ENCODE data around the gene RBM20. TPM values are rescaled to one million over a fixed set of nuclear protein-coding genes. Genes with fewer than 3 reads are reported as not detected.

RBM20 gene
- total RNA-seq, 1 donor from 2014 or later = 1.0 TPM

DNA sequence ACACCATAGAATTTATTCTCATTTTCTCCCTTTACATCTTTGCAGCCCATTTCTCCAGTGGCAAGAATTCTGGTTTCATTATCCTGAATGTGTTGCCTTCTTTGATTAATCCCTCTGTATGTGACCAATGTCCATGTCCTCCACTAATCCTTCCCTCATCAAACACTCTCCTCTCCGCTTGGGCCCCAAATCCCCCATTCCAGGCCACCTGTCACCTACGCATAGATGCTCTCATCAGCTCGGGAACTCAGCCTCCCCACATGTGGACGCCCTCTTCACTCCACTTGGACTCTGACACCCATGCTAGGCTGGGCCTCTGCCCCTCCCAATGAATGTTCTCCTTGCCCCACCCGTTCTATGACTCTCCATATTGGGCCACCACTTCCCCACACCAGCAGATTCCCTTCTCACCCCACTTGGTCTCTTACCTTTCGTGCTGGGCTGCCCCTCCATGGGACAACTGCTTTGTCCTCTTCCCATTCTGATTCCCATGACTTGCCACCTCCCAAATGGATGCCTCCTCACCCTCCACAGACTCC lies 18.7 kb upstream of the RBM20 start:
- Mint-ChIP-seq H3K4me3 (ENCODE audit: unreplicated experiment) (no peak overlapping the region), H3K4me1 (ENCODE audit: unreplicated experiment) (no peaks in the 10 kb centered on the region), H3K27me3 (ENCODE audit: unreplicated experiment) (peaks cover 3% of the 10 kb centered on the region), H3K27ac (ENCODE audit: unreplicated experiment) (no peak overlapping the region), H3K9me3 (ENCODE audit: unreplicated experiment) (no peaks in the 10 kb centered on the region), H3K36me3 (ENCODE audit: low read depth, unreplicated experiment) (no peaks in the 10 kb centered on the region)
- DNase-seq (ENCODE audit: low spot score) = no peak
- TF ChIP-seq CTCF (IDR thresholded peaks at IDR 0.05; ENCODE audit: unreplicated experiment) = no peak

DNA sequence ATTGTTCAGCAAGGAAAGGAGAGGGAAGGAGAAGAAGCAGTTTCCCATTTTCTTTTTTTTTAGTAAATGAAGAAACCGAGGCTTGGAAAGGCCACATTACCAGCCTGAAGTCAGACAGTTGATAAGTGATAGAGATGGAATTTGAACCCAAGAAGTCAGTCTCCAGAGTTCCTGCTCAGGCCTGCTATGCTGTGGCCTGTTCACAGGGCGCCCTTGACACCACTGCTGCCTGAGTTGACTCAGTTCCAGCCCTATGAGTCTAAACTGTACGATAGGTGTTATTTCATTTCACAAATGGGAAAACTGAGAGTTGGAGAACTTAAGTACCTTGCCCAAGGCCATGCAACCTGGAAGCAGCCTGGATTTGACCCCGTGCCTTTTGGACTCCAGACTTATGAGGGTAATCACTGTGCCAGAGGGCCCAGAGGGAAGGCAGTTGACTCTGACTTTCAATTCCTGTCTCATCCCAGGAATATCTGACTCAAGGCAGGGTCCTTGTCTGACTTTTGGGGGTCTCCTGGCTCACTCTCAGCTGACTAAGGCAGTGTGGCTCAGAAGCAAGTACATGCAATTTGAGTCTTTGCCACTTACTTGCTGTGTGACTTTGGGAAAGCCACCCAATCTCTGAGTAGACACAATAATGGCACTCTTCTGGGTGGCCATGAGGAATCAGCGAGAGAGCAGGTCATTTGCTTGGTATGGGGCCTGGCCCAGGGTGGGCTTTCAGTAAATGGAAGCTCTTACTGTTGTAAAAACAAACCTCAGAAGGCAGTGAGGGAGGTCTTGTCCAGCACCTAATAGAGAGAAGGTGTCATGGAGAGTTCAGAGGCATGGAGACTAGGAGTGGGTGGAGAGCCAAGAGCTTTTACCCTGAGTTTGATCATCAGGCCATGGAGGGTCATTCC lies 17.9 kb upstream of the RBM20 start:
- Mint-ChIP-seq H3K4me1 (ENCODE audit: unreplicated experiment) (no peaks in the 10 kb centered on the region), H3K36me3 (ENCODE audit: low read depth, unreplicated experiment) (no peaks in the 10 kb centered on the region)

GRCh38 chr10:110628161-110628560 lies 16.0 kb upstream of the RBM20 start:
- Mint-ChIP-seq H3K27me3 (ENCODE audit: unreplicated experiment) (peaks cover 3% of the 10 kb centered on the region), H3K4me3 (ENCODE audit: unreplicated experiment) (no peak overlapping the region), H3K4me1 (ENCODE audit: unreplicated experiment) (no peaks in the 10 kb centered on the region), H3K9me3 (ENCODE audit: unreplicated experiment) (no peaks in the 10 kb centered on the region), H3K36me3 (ENCODE audit: low read depth, unreplicated experiment) (no peaks in the 10 kb centered on the region), H3K27ac (ENCODE audit: unreplicated experiment) (no peak overlapping the region)
- DNase-seq (ENCODE audit: low spot score) = no peak
- TF ChIP-seq CTCF (IDR thresholded peaks at IDR 0.05; ENCODE audit: unreplicated experiment) = no peak

More for the DNA sequence above, 17.9 kb upstream of the RBM20 start:
- no peak for DNase-seq (ENCODE audit: low spot score)
- peaks cover 3% of the 10 kb centered on the region for H3K27me3 Mint-ChIP-seq (ENCODE audit: unreplicated experiment)
- no peak overlapping the region for H3K27ac Mint-ChIP-seq (ENCODE audit: unreplicated experiment)
- no peak for TF ChIP-seq CTCF (IDR thresholded peaks at IDR 0.05; ENCODE audit: unreplicated experiment)
- H3K9me3 Mint-ChIP-seq (ENCODE audit: unreplicated experiment) = no peaks in the 10 kb centered on the region
- no peak overlapping the region for H3K4me3 Mint-ChIP-seq (ENCODE audit: unreplicated experiment)

GRCh38 chr10:110629680-110630191 lies 14.4 kb upstream of the RBM20 start:
- Mint-ChIP-seq H3K4me3 (ENCODE audit: unreplicated experiment) (no peak overlapping the region), H3K4me1 (ENCODE audit: unreplicated experiment) (no peaks in the 10 kb centered on the region), H3K9me3 (ENCODE audit: unreplicated experiment) (no peaks in the 10 kb centered on the region), H3K36me3 (ENCODE audit: low read depth, unreplicated experiment) (no peaks in the 10 kb centered on the region), H3K27me3 (ENCODE audit: unreplicated experiment) (peaks cover 3% of the 10 kb centered on the region), H3K27ac (ENCODE audit: unreplicated experiment) (no peak overlapping the region)
- TF ChIP-seq CTCF (IDR thresholded peaks at IDR 0.05; ENCODE audit: unreplicated experiment) = no peak
- no peak for DNase-seq (ENCODE audit: low spot score)

- H3K27ac Mint-ChIP-seq (ENCODE audit: unreplicated experiment) = no peak overlapping the region
- no peaks in the 10 kb centered on the region for H3K36me3 Mint-ChIP-seq (ENCODE audit: low read depth, unreplicated experiment)
- TF ChIP-seq CTCF (IDR thresholded peaks at IDR 0.05; ENCODE audit: unreplicated experiment) = no peak
These were observed 12.2 kb upstream of the RBM20 start for GRCh38 chr10:110631934-110632333.

More at GRCh38 chr10:110631934-110632333, 12.2 kb upstream of the RBM20 start:
- DNase-seq (ENCODE audit: low spot score) = no peak
- no peaks in the 10 kb centered on the region for H3K27me3 Mint-ChIP-seq (ENCODE audit: unreplicated experiment)
- H3K4me3 Mint-ChIP-seq (ENCODE audit: unreplicated experiment) = no peak overlapping the region
- no peaks in the 10 kb centered on the region for H3K4me1 Mint-ChIP-seq (ENCODE audit: unreplicated experiment)
- no peaks in the 10 kb centered on the region for H3K9me3 Mint-ChIP-seq (ENCODE audit: unreplicated experiment)
